GM19238 (cell line): Measurements from ENCODE around the gene TAF1B.
A peak's percentile ranks its signal among the peaks of the same experiment; 100 is the strongest.
"Not testable (repeated sequence)": the region's sequence is repeated elsewhere in the genome, so short reads cannot be mapped to it uniquely, and the experiment has no call there.

Experiments
- DNase-seq: peaks from one replicate; pipeline ENCODE4 v3.0.0; 2011; ENCODE audit warnings: low spot score; ENCODE audit not compliant: insufficient read length

TAF1B gene

DNA sequence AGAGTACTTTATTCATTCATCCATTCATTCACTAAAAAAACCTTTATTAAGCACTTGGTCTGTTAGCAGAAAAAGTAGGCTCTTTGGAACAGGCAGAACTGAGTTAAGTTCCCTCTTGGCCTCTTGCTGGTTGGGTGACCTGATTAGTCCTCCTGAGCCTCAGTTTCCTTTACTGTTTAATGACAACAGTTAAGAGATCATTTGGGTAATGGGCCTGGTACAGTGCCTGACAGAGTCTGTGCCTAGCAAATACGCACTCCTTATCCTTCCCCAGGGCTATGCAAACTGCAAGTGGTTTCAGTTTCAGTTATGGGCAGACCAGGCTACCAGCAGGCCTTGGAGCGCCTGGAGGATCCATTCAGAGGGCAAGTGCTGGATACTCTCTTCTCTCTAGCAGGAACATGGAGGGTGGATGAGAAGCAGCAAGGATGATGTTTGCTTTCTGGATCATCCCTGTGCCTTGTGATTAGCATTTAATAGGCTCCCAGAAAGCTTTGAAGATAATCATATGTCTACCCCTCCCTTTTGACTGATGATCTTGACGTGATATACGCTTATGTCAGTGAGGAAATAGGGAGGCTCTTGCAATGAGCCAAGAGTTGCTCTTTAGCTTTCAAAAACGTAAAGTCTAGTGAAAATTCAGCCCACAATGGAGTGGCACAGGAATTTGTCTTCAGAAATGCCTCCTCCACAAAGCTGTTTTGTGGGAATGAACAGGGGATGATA lies 12.4 kb upstream of the TAF1B start:
- DNase-seq = no peak

DNA sequence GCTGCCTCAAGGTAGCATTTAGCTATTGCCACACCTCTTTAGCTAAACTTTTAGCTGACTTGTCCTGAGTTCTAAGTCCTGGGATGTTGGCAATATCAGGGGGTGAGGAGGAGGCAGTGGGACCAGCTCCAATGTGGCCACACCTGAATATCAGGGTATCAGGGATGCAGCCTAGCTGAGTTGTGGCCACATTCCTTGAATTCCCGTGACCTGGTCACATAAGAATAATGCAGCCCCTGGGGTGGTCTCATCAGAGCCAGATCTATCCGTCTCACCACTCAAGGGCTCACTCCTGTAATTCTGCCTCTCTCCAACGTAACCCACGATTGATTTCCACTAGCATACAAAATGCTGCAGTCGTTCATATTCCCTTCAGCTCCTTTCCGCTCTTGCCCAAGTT lies 11.6 kb upstream of the TAF1B start:
- no peak for DNase-seq

- DNase-seq = no peak
Observed at GRCh38 chr2:9832586-9832985, 10.7 kb upstream of the TAF1B start.

DNA sequence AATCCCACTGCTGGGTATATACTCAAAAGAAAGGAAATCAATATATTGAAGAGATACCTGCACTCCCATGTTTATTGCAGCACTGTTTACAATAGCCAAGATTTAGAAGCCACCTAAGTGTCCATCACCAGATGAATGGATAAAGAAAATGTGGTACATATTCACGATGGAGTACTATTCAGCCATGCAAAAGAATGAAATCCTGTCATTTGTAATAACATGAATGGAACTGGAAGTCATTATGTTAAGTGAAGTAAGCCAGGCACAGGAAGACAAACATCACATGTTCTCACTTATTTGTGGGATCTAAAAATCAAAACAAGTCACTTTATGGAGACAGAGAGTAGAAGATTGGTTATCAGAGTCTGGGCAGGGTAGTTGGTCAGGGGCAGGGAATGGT lies 8.2 kb upstream of the TAF1B start:
- not testable (repeated sequence) for DNase-seq

DNA sequence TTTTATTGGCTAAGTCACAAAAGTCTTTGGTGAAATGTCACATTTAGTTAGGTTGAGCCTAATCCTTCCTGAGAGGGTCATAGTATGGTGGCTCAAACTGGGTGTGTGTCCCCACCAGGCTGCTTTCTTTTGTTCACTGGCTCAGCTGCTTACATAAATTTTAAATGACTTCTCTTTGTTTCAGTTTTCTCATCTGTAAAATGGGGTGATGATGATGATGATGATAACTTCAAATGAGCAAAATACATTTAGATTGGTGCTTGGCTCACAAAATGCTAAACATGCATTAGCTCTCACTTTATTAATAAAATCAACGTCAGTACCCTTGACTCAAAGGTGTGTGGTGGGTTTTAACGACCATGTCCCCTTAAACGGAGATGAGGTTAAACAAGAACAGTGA lies 7.2 kb upstream of the TAF1B start:
- DNase-seq = no peak

GRCh38 chr2:9836517-9836916 lies 6.8 kb upstream of the TAF1B start:
- no peak for DNase-seq

- DNase-seq = no peak
Observed at GRCh38 chr2:9837451-9837850, 5.8 kb upstream of the TAF1B start.

DNA sequence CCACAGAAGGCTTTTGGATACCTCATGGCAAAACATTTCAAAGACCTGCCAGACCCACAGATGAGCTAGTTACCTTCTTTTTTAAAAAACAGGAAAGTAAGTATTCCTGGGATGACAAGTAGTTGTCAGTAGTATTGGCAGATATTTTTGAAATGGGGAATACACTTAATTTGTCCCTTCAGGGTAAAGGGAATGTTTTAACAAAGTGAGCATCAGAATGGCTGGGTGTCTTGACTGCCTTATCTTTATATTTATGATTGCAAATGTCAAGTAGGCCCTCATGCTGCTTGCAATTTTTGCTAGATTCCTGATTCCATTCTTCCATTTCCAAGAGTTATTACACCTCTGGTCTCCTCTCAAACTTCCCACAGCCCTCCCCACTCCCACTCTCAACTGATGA lies 4.9 kb upstream of the TAF1B start:
- DNase-seq = no peak

- DNase-seq = no peak
Observed at GRCh38 chr2:9842487-9843228, 616 bp upstream of the TAF1B start.

- DNase-seq = no peak
Observed at GRCh38 chr2:9844036-9844483, 786 bp downstream of the TAF1B start.

- DNase-seq = peak; percentile 27
Observed at GRCh38 chr2:9844576-9844975, 1.3 kb downstream of the TAF1B start.

DNA sequence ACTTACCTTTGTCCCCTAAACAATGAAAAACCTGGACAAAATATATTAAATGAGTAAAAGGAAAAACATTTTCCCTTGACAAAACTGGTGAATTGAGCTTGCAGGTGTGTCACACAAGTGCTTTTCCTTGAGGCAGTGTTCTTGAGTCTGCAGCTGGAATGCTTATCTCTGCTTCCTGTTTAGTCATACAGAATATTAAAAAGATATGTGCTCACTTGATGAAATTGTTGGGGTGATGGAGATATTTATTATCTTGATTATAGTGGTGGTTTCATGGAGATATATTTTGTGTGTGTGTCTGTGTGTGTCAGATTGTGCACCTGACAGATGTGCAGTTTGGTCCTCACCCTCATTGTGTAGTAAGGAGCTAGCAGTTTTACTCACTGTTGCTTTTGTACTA lies 3.3 kb downstream of the TAF1B start:
- no peak for DNase-seq

GRCh38 chr2:9847140-9847539 lies 3.9 kb downstream of the TAF1B start:
- no peak for DNase-seq

DNA sequence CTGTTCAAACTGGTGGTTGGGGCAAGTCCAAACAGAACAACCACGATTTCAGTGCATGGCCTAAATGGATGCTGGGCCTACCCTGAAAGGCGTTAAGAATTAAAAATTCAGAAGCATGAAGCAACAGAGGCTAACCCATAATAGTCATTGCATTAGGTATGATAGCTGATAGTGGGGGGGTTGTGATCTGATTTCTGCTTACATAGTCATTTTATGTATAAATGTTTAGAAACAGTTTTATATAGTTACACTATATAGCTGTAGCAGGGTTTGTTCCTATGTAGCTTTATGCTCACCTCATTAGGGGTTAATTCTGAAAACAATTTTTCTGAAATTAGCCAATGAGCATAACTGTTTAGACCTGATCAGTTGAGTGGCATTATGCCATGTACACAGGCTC lies 9.6 kb downstream of the TAF1B start:
- no peak for DNase-seq

GRCh38 chr2:9857814-9858729 lies 14.8 kb downstream of the TAF1B start:
- no peak for DNase-seq

- no peak for DNase-seq
Observed at GRCh38 chr2:9858730-9859068, 15.4 kb downstream of the TAF1B start.

- DNase-seq = not testable (repeated sequence)
Observed at GRCh38 chr2:9860922-9861580, 17.8 kb downstream of the TAF1B start.

DNA sequence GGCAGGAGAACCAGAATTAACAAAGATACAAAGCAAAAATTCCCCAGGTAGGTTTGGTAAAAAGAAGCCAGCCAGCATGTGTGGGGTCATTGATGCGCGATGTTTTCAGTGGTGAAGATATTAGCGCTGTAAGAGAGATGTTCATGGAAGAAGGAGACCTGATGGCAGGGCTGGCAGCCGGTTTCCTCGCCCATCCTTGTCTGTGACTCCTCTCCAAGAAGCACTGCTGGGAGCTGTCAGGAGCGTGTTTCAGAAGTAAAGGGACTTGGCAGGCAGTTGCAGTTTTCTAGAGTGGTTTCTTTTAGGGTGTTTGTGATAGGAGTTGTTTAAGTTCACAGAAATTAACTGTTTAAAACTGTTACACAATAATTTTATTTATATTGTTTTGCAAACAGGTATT lies 24.6 kb downstream of the TAF1B start:
- no peak for DNase-seq

GRCh38 chr2:9873337-9873736 lies 30.1 kb downstream of the TAF1B start:
- DNase-seq = no peak

DNA sequence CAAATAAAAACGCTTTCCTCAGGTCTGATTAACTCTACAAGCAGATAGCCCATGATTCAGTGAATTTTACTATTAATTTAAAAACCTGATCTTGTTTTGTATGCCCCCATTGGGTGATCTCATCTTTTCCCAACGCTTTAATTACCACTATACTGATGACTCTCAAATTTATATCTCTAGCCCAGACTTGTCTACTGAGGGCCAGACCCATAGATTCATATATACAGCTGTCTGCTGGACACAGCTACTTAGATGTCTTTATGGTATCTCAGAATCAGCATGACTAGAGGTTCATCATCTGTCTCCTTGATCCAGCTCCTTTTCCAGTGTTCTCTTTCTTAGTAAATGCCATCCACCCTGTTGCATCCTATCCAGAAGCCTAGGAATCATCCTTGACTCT lies 33.8 kb downstream of the TAF1B start:
- no peak for DNase-seq

- no peak for DNase-seq
Observed at GRCh38 chr2:9877726-9878125, 34.5 kb downstream of the TAF1B start.
